ENCODE results near the gene ARHGAP1. TPM values are rescaled to one million over a fixed set of nuclear protein-coding genes. Genes with fewer than 3 reads are reported as not detected.
A peak's percentile ranks its signal among the peaks of the same experiment; 100 is the strongest.

ARHGAP1 gene
- total RNA-seq, 4 donors from 2014 or later: 73.1 to 139 (median 92.3) TPM

DNA sequence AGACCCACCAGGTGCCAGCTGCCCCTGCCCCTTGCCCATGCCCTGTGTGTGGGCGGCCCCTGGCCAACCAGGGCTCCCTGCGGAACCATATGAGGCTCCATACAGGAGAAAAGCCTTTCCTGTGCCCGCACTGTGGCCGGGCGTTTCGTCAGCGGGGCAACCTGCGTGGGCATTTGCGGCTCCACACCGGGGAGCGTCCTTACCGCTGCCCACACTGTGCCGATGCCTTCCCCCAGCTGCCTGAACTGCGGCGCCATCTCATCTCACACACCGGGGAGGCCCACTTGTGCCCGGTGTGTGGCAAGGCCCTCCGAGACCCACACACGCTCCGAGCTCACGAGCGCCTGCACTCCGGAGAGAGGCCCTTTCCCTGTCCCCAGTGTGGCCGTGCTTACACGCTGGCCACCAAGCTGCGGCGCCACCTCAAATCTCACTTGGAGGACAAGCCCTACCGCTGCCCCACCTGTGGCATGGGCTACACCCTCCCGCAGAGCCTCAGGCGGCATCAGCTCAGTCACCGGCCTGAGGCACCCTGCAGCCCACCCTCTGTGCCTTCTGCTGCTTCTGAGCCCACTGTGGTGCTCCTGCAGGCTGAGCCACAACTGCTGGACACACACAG, 4.8 kb upstream of the ARHGAP1 start:
- Histone ChIP-seq H3K9me3 (no peaks in the 10 kb centered on the region), H3K4me1 (peaks cover 18 to 25% (median 21%) of the 10 kb centered on the region in 4 donors), H3K4me3 (no peak overlapping the region), H3K36me3 (peaks cover 35 to 70% (median 62%) of the 10 kb centered on the region in 4 donors), H3K27me3 (no peaks in the 10 kb centered on the region), H3K27ac (replicated peaks in 1 of 4) (no peak overlapping the region)
- no peak for DNase-seq (ENCODE audit: extremely low spot score)
- no peak for TF ChIP-seq POLR2A (IDR thresholded peaks at IDR 0.05; ENCODE audit: low read depth)
- no peak for TF ChIP-seq POLR2AphosphoS5 (IDR thresholded peaks at IDR 0.05)
- TF ChIP-seq CTCF (IDR thresholded peaks at IDR 0.05): no peak
- no peak for TF ChIP-seq EP300 (IDR thresholded peaks at IDR 0.05)
- intact Hi-C loops (cut with DNase I): no loop called here
- WGBS: 93% methylated on average over 14 of the region's 31 CpGs

DNA sequence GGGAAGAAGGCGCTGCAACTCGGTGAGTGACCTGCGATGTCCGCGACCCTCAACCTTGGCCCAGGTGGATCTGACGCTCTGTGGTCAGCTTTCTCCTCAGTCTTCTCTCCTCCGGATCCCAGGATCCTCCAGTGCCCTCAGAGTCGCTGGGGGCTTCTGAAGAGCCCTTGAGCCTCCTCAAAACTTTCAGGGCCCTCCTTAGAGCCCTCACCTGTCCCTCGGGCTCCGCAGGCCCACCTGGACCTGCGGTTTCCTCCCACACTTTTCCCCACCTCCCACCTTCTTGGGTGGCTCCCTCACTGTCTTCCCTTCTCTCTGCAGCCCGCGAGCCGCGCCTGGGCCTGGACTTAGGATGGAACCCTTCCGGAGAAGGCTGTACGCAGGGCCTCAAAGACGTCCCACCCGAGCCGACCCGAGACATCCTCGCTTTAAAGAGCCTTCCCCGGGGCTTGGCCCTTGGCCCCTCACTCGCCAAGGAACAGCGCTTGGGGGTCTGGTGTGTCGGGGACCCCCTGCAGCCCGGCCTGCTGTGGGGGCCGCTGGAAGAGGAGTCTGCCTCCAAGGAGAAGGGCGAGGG, 747 bp upstream of the ARHGAP1 start:
- H3K36me3 ChIP-seq: peaks cover 30 to 55% (median 47%) of the 10 kb centered on the region in 4 donors
- WGBS: 2% methylated on average over 19 of the region's 29 CpGs
- intact Hi-C loops (cut with DNase I): no loop called here

GRCh38 chr11:46698597-46698996, 1.8 kb downstream of the ARHGAP1 start:
- Histone ChIP-seq H3K9me3 (no peaks in the 10 kb centered on the region), H3K27ac (replicated peaks in 1 of 4) (peak overlapping the region in 3 of 4 donors; percentile 11 to 91 (median 40)), H3K27me3 (no peaks in the 10 kb centered on the region), H3K4me1 (peaks cover 72 to 88% (median 77%) of the 10 kb centered on the region in 4 donors), H3K4me3 (peak overlapping the region in 2 of 4 donors; percentile 6 to 83), H3K36me3 (peaks cover 23 to 55% (median 47%) of the 10 kb centered on the region in 4 donors)
- DNase-seq (ENCODE audit: extremely low spot score): no peak
- 76% methylated on average over 1 of the region's 1 CpG for WGBS
- intact Hi-C loops (cut with DNase I): no loop called here
- TF ChIP-seq POLR2AphosphoS5 (IDR thresholded peaks at IDR 0.05) (no peak), EP300 (IDR thresholded peaks at IDR 0.05) (no peak), POLR2A (IDR thresholded peaks at IDR 0.05; ENCODE audit: low read depth) (no peak), CTCF (IDR thresholded peaks at IDR 0.05) (no peak)

More for the DNA sequence above, 747 bp upstream of the ARHGAP1 start:
- H3K9me3 ChIP-seq: no peaks in the 10 kb centered on the region
- H3K27ac ChIP-seq (replicated peaks in 1 of 4): peak overlapping the region; percentile 89 to 92 (median 90)
- TF ChIP-seq POLR2AphosphoS5 (IDR thresholded peaks at IDR 0.05) (no peak), POLR2A (IDR thresholded peaks at IDR 0.05; ENCODE audit: low read depth) (no peak), CTCF (IDR thresholded peaks at IDR 0.05) (no peak), EP300 (IDR thresholded peaks at IDR 0.05) (no peak)
- H3K27me3 ChIP-seq: no peaks in the 10 kb centered on the region
- no peak for DNase-seq (ENCODE audit: extremely low spot score)
- peaks cover 54 to 62% (median 58%) of the 10 kb centered on the region in 4 donors for H3K4me1 ChIP-seq
- H3K4me3 ChIP-seq: peak overlapping the region; percentile 81 to 93 (median 87)

- Histone ChIP-seq H3K27me3 (no peaks in the 10 kb centered on the region), H3K9me3 (no peaks in the 10 kb centered on the region), H3K27ac (replicated peaks in 1 of 4) (peak overlapping the region; percentile 2 to 91 (median 44)), H3K4me1 (peaks cover 66 to 80% (median 76%) of the 10 kb centered on the region in 4 donors), H3K36me3 (peaks cover 25 to 55% (median 46%) of the 10 kb centered on the region in 4 donors), H3K4me3 (peak overlapping the region in 3 of 4 donors; percentile 1 to 24 (median 6))
- TF ChIP-seq EP300 (IDR thresholded peaks at IDR 0.05): no peak
- WGBS: 52% methylated on average over 2 of the region's 2 CpGs
- intact Hi-C loops (cut with DNase I): no loop called here
- DNase-seq (ENCODE audit: extremely low spot score): no peak
These were observed 2.7 kb downstream of the ARHGAP1 start for GRCh38 chr11:46697723-46698122.

- Histone ChIP-seq H3K36me3 (peaks cover 27 to 55% (median 44%) of the 10 kb centered on the region in 4 donors), H3K4me1 (peaks cover 62 to 76% (median 73%) of the 10 kb centered on the region in 4 donors), H3K27ac (replicated peaks in 1 of 4) (peak overlapping the region; percentile 2 to 91 (median 44)), H3K4me3 (peak overlapping the region in 2 of 4 donors; percentile 1 to 24), H3K27me3 (no peaks in the 10 kb centered on the region), H3K9me3 (no peaks in the 10 kb centered on the region)
- DNase-seq (ENCODE audit: extremely low spot score): no peak
- TF ChIP-seq EP300 (IDR thresholded peaks at IDR 0.05) (no peak), POLR2AphosphoS5 (IDR thresholded peaks at IDR 0.05) (no peak), POLR2A (IDR thresholded peaks at IDR 0.05; ENCODE audit: low read depth) (no peak), CTCF (IDR thresholded peaks at IDR 0.05) (no peak)
- 34% methylated on average over 3 of the region's 3 CpGs for WGBS
- intact Hi-C loops (cut with DNase I): no loop called here
These were observed 3.1 kb downstream of the ARHGAP1 start for GRCh38 chr11:46697303-46697702.
